KG1 (cell line): ENCODE measurements around the gene ODAD4.
A peak's percentile ranks its signal among the peaks of the same experiment; 100 is the strongest.

Experiments
- DNase-seq: peaks from one replicate; lab custom pipeline; 2025; lab: John Stamatoyannopoulos, UW

ODAD4 gene

DNA sequence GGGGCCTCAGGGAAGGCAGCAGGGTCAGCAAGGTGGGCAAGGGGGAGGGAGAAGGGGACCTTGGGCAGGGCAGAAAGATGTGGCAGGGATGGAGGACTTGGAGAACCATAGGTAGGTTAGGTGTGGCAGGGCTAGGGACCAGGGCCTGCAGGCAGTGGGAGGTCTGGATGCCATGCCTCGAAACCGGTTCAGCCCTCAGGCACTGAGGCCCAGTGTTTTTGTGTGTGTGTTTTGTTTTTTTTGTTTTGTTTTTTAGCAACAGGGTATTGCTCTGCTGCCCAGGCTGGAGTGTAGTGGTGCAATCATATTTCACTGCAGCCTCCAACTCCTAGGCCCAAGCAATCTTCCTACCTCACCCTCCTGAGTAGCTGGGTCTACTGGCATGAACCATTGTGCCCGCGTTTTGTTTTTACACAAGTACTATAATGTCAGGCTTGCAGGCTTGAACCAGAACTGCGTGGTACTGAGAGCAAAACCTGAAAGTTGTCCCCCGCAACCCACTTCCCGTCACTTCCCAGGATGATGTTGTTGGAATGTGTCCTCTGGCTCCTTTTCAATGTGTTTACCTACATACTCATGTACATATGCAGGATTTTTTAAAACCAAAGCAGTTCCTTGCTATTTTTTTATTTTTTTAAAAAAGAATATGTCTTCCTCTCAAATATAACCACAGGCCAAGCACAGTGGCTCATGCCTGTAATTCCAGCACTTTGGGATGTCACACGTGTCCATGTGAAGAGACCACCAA is 12.4 kb downstream of the ODAD4 start:
- DNase-seq: no peak

GRCh38 chr17:41943492-41943891 is 13.1 kb downstream of the ODAD4 start:
- DNase-seq: no peak

GRCh38 chr17:41944943-41945342 is 14.5 kb downstream of the ODAD4 start:
- no peak for DNase-seq

- no peak for DNase-seq
Observed at GRCh38 chr17:41948762-41949460, 18.5 kb downstream of the ODAD4 start.

DNA sequence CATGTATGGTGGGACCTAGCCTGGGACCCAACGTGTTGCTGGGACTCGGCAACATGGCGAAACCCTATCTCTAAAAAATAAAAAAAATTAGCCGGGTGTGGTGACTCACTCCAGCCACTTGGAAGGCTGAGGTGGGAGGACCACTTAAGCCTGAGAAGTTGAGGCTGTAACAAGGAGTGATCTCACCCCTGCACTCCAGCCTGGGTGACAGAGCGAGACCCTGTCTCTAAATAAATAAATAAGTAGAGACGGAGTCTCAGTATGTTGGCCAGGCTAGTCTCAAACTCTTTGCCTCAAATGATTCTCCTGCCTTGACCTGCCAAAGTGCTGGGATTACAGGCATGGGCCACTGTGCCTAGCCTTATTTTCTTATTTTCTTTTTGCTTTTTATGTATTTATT is 26.1 kb downstream of the ODAD4 start:
- no peak for DNase-seq

GRCh38 chr17:41957031-41957868 is 26.8 kb downstream of the ODAD4 start:
- DNase-seq: no peak

- no peak for DNase-seq
Observed at GRCh38 chr17:41957869-41958439, 27.5 kb downstream of the ODAD4 start.

- DNase-seq: no peak
Observed at GRCh38 chr17:41959030-41959335, 28.6 kb downstream of the ODAD4 start.

DNA sequence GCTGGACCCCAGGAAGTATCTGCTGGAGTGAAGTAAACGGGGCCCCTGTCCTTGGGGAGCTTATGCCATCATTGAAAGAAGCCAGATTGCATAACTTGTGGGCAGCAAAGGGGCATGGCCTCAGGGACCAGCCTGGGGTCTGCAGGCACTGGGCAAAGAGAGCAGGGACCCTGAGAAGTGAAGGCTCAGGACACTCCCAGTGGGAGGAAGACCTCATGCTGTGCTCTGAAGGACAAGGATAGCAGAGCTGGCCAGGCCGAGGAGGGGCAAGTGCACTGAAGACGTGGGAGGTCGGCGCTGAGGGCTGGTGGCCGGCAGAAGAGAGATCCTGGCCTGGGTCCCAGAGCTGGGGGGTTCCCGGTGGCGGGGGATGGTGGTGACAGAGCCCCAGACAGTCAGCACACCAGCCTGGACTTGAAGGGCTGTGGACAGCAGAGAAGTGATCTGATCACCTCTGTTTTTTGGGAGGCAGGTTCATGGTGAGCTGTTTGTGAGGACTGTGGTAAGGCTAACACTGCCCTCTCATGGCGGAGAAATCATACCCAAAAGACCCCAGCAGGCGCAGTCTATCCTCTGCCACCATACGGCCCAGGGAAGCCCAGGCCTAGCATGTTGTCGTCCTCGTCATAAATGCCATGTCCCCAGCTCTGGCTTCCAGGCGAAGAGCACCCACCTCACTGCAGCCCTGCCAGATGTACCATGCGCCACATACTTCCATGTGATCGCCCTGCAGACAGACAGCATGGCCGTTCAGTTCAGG is 29.1 kb downstream of the ODAD4 start:
- DNase-seq: no peak

- no peak for DNase-seq
Observed at GRCh38 chr17:41962111-41962510, 31.7 kb downstream of the ODAD4 start.

GRCh38 chr17:41962768-41963434 is 32.5 kb downstream of the ODAD4 start:
- DNase-seq: peak; percentile 16

DNA sequence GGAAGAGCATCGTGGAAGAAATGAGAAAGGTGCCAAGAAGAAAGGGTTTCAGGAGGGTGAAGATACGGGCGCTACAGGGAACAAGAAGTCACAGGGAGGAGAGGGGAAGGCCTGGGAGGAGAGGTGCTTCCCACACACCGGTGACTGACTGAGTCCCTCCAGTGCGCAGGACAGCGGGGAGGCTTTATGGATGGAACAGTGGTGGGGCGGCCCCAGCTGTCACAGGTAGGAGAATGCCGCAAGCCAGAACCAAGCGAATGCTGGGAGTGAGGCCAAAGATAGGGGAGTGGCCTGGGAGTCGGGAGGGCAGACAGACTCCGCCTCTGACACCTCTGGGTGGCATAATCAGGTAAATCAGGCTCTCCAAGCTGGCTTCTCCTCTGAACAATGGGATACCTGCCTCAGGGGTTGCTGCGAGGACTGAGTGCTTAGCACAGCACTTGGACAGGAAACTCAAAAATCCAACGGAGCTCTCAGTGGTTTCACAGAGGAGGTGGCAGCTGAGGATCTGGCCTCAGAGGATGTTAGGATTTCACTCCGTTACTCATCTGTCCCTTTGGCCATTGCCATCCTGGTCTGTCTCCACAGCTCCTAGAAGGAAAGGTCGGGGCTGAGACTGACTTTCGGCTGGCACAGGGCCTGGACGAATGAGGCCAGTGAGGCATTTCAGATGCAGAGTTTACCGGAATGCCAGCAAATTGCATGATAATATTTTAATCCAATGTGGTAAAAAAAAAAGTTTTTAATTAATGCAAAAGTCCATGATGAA is 35.5 kb downstream of the ODAD4 start:
- peak; percentile 80 for DNase-seq

GRCh38 chr17:41966463-41967140 is 36.2 kb downstream of the ODAD4 start, which contains the start of gene CNP:
Gene CNP (plus strand): TSS chr17:41966795. CDS start chr17:41966885, 90 bp downstream.
- DNase-seq: peak; percentile 98

DNA sequence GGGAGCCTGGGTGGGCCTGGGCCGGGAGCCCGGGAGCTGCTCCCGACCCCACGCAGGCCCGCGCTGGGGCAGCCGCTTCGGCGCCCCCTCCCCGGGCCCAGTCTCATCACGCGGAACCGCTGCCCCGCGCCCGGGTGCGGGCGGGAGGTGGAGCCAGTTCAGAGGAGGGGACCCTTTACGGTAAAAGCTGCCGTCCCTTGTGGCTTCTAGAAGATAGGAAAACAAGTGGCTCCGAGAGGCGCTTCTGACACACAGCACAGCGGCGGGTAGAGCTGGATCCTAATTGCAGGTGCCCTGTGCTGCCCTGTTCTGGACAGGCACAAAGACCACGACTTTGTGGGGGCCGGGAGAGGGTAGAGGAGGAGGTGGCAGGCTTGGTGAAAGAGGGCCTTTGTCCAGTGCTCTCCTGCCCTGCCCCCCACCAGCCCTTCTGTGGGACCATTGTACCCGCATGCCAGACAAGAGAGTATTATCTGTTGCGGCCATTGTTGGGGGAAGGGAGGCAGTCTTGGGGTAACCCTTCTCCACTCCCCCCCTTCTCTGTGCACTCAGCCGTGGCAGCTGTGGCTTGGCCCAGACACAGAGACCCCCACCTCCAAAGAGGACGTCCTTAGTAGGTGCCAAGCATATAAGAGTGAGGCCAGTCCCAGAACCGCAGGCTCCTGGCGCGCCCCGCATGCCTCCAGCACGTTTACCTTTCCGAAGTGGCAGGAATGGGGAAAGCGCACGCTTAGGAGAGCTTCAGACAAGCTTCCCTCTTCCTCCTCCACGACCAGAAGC is 36.9 kb downstream of the ODAD4 start:
- DNase-seq: no peak

- DNase-seq: no peak
Observed at GRCh38 chr17:41967921-41968578, 37.6 kb downstream of the ODAD4 start.

DNA sequence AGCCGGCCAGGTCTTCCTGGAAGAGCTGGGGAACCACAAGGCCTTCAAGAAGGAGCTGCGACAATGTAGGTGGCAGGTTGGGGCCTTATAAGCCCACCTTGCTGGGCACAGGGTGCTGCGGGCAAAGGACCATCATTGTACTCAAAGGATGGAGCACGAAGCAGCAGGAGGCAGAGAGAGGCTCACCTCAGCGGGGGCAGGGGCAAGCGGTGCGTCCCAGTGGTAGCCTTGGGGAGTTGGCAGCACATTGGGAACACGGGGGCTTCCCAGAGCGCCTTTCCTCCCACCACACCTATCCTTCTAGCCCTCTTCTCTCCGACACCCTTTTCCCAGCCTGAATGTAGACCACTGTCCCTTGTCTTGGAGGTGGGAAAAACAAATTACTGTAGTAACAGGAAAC is 38.3 kb downstream of the ODAD4 start:
- DNase-seq: no peak

GRCh38 chr17:41970901-41971331 is 40.5 kb downstream of the ODAD4 start:
- DNase-seq: no peak
